ENCODE measurements around the gene EFCAB14.

GRCh38 chr1:46635205-46635604 lies 83.7 kb downstream of the EFCAB14 start:
- TF ChIP-seq REST (IDR thresholded peaks at IDR 0.05; ENCODE audit: insufficient read depth in 1 of 2, low read depth in 2 of 2, low read length in 2 of 2) (no peak), POLR2AphosphoS5 (IDR thresholded peaks at IDR 0.05; ENCODE audit: low read depth, low read length) (no peak), SIN3A (IDR thresholded peaks at IDR 0.05; ENCODE audit: borderline replicate concordance, insufficient read depth, low read length) (no peak), TAF1 (IDR thresholded peaks at IDR 0.05; ENCODE audit: borderline replicate concordance, insufficient read depth, low read length) (no peak)

Measured in PFSK-1 (cell line).